K562 (cell line): Measurements from ENCODE around the gene SYPL2. TPM values are rescaled to one million over a fixed set of nuclear protein-coding genes. Genes with fewer than 3 reads are reported as not detected.

Experiments
- CXXC5 ChIP-seq: fragments of 250-450 bp; sonication (Bioruptor Pico); IDR thresholded peaks from 2 replicates; pipeline ENCODE4 v1.8.0; 2022; ENCODE audit warnings: inconsistent platforms, mild to moderate bottlenecking, moderate library complexity
- ESRRA ChIP-seq: fragments of 450-650 bp; IDR thresholded peaks from 2 replicates; pipeline ENCODE4 v1.6.1; 2014; ENCODE audit warnings: low read depth, mild to moderate bottlenecking, moderate library complexity, borderline replicate concordance
- ESRRB ChIP-seq: fragments of 250-450 bp; sonication (Bioruptor Pico); IDR thresholded peaks from 2 replicates; pipeline ENCODE4 v1.5.0; 2020; ENCODE audit warnings: mild to moderate bottlenecking, moderate library complexity, borderline replicate concordance
- FOXP1 ChIP-seq: sonication (generic); formaldehyde crosslinking; IDR thresholded peaks from 2 replicates; pipeline ENCODE4 v1.8.0; 2022; ENCODE audit warnings: mild to moderate bottlenecking, missing genetic modification reagents
- GATAD2B ChIP-seq: fragments of 450-650 bp; IDR thresholded peaks from 2 replicates; pipeline ENCODE4 v1.6.1; 2017; ENCODE audit warnings: mild to moderate bottlenecking, borderline replicate concordance
- GTF2B ChIP-seq: IDR thresholded peaks from 2 replicates; pipeline ENCODE4 v1.6.1; 2011; ENCODE audit not compliant: insufficient read length; ENCODE audit errors: extremely low read depth
- HOXB6 ChIP-seq: fragments of 250-450 bp; sonication (Bioruptor Pico); IDR thresholded peaks from 2 replicates; pipeline ENCODE4 v1.5.1; 2022; ENCODE audit warnings: mild to moderate bottlenecking, borderline replicate concordance
- IFI16 ChIP-seq: fragments of 250-450 bp; sonication (Bioruptor Pico); IDR thresholded peaks from 2 replicates; pipeline ENCODE4 v2.1.2; 2022; ENCODE audit warnings: mild to moderate bottlenecking, inconsistent platforms
- JUND ChIP-seq, 2 experiments: IDR thresholded peaks; 2 replicates in 1 of 2; 3 replicates in 1 of 2; pipeline ENCODE4 v1.6.1; 2011; ENCODE audit warnings: borderline replicate concordance in 2 of 2, low read depth in 2 of 2, low read length in 2 of 2, improper control_type of control experiment in 1 of 2, missing biosample characterization in 1 of 2, missing genetic modification characterization in 1 of 2, missing genetic modification reagents in 1 of 2
- LEF1 ChIP-seq: fragments of 450-650 bp; IDR thresholded peaks from 2 replicates; pipeline ENCODE4 v1.6.1; 2016; ENCODE audit warnings: mild to moderate bottlenecking
- MBD1 ChIP-seq: fragments of 250-450 bp; sonication (Bioruptor Pico); IDR thresholded peaks from 2 replicates; pipeline ENCODE4 v1.8.0; 2022; ENCODE audit warnings: inconsistent platforms
- MEF2A ChIP-seq: IDR thresholded peaks from 2 replicates; pipeline ENCODE4 v1.6.1; 2011; ENCODE audit warnings: low read depth, mild to moderate bottlenecking, low read length, moderate library complexity; ENCODE audit not compliant: control insufficient read depth
- NEUROD1 ChIP-seq: fragments of 150-350 bp; IDR thresholded peaks from 2 replicates; pipeline ENCODE4 v1.6.1; 2014; ENCODE audit warnings: borderline replicate concordance, low read length, low read depth; ENCODE audit not compliant: partially characterized antibody
- RUNX1 ChIP-seq: sonication (generic); IDR thresholded peaks from 2 replicates; pipeline ENCODE4 v1.6.1; 2016; ENCODE audit warnings: antibody characterized with exemption, low read depth
- STAG1 ChIP-seq: sonication (generic); formaldehyde crosslinking; IDR thresholded peaks from 2 replicates; pipeline ENCODE4 v1.5.0; 2020; ENCODE audit warnings: missing genetic modification reagents, borderline replicate concordance
- TFAM ChIP-seq: fragments of 250-450 bp; sonication (Bioruptor Pico); conservative IDR thresholded peaks from 2 replicates; pipeline ENCODE4 v1.5.0; 2021; ENCODE audit warnings: mild to moderate bottlenecking, moderate library complexity
- THRA ChIP-seq: fragments of 450-650 bp; IDR thresholded peaks from 2 replicates; pipeline ENCODE4 v1.6.1; 2017; ENCODE audit warnings: mild to moderate bottlenecking, moderate library complexity
- YBX1 ChIP-seq: fragments of 450-650 bp; IDR thresholded peaks from 2 replicates; pipeline ENCODE4 v1.7.1; 2016; ENCODE audit warnings: mild to moderate bottlenecking
- YY1 ChIP-seq, 3 experiments: IDR thresholded peaks; 2 replicates each; pipeline ENCODE4 v1.6.1; 2011; ENCODE audit warnings: low read length in 2 of 3, mild to moderate bottlenecking in 2 of 3, moderate library complexity in 2 of 3, borderline replicate concordance in 1 of 3, control low read depth in 1 of 3, low read depth in 1 of 3; ENCODE audit not compliant: insufficient read depth in 3 of 3, insufficient replicate concordance in 2 of 3, control insufficient read depth in 1 of 3, insufficient read length in 1 of 3; ENCODE audit errors: extremely low read depth in 1 of 3
- ZBTB1 ChIP-seq: sonication (generic); formaldehyde crosslinking; IDR thresholded peaks from 2 replicates; pipeline ENCODE4 v1.8.1; 2023; ENCODE audit warnings: missing genetic modification reagents, low read depth, mild to moderate bottlenecking, borderline replicate concordance
- ZNF41 ChIP-seq: fragments of 250-450 bp; sonication (Bioruptor Pico); conservative IDR thresholded peaks from 2 replicates; pipeline ENCODE4 v1.4.0; 2020; ENCODE audit warnings: mild to moderate bottlenecking
- ZNF75A ChIP-seq: fragments of 450-650 bp; formaldehyde crosslinking; IDR thresholded peaks from 2 replicates; pipeline ENCODE4 v1.4.0; 2020; ENCODE audit warnings: mild to moderate bottlenecking
- ZNF778 ChIP-seq: fragments of 450-650 bp; formaldehyde crosslinking; IDR thresholded peaks from 2 replicates; pipeline ENCODE4 v1.4.0; 2020; ENCODE audit warnings: mild to moderate bottlenecking, moderate library complexity
- polyA plus RNA-seq, 8 experiments: library from polyadenylated mRNA; depleted of rRNA in 4 of 8; stranded (reverse) in 5 of 8; unstranded in 3 of 8; fragments of >200 nt; fragmentation: Nextera tagmentation in 2 of 8; fragmentation: Illumina TruSeq in 1 of 8; extraction: Ambion mirVana in 2 of 8; extraction: Trizol in 1 of 8; gene quantifications; 2 replicates each; pipeline versions ENCODE4 v1.2.1 to v1.2.3, GENCODE V29; 2011 to 2014; ENCODE audit warnings: inconsistent platforms in 1 of 8, missing spikeins in 1 of 8
- total RNA-seq, 7 experiments: library from RNA; depleted of rRNA in 6 of 7; stranded (reverse); fragments of >200 nt in 6 of 7; fragmentation: Illumina TruSeq in 2 of 7; extraction: Trizol in 2 of 7; gene quantifications; 2 replicates each; pipeline versions ENCODE4 v1.2.1 to v1.2.3, GENCODE V29; 2011 to 2021; ENCODE audit warnings: low replicate concordance in 1 of 7

Gene SYPL2
- total and polyA plus RNA-seq, 9 of the 15 experiments (the other 6 are each of a cell fraction or from before 2014, with no cell fraction given) = 0.03 to 0.20 (median 0.07) TPM; not detected in 2

GRCh38 chr1:109438798-109439297 lies 27.5 kb upstream of the SYPL2 start (continued):
- TF ChIP-seq MBD1 (CRISPR knock-in tag) = no peak
- peak in 1 of 3 experiments; percentile 37 for TF ChIP-seq YY1 (IDR thresholded peaks at IDR 0.05; ENCODE audit: borderline replicate concordance in 1 of 3, control insufficient read depth in 1 of 3, extremely low read depth in 1 of 3, insufficient read depth in 3 of 3, insufficient read length in 1 of 3, insufficient replicate concordance in 2 of 3, low read depth in 1 of 3, low read length in 2 of 3)
- TF ChIP-seq STAG1 (CRISPR knock-in tag) = no peak
- TF ChIP-seq ZNF41 (CRISPR knock-in tag) = no peak
- no peak for TF ChIP-seq YBX1
- TF ChIP-seq NEUROD1 = no peak
- 0 out of 2 replicates have a peak, but pooled peaks have one; percentile 15 for TF ChIP-seq ESRRA
- TF ChIP-seq LEF1 = peak; percentile 47; the same call in 1 of the 2 replicates
- no peak for TF ChIP-seq IFI16
- no peak for TF ChIP-seq ESRRB (CRISPR knock-in tag)
- TF ChIP-seq FOXP1 (CRISPR knock-in tag) = no peak
- no peak for TF ChIP-seq RUNX1
- TF ChIP-seq TFAM (CRISPR knock-in tag) = no peak
- TF ChIP-seq ZBTB1 (CRISPR knock-in tag) = no peak
- peak; percentile 98 for TF ChIP-seq MEF2A
- no peak for TF ChIP-seq ZNF75A (CRISPR knock-in tag)
- no peak for TF ChIP-seq HOXB6 (CRISPR knock-in tag)
- TF ChIP-seq GTF2B = no peak
- TF ChIP-seq JUND (IDR thresholded peaks at IDR 0.05; ENCODE audit: borderline replicate concordance, low read depth, low read length) = peak; percentile 89
- TF ChIP-seq JUND (tag; IDR thresholded peaks at IDR 0.05; ENCODE audit: borderline replicate concordance, low read depth, low read length) = peak; percentile 74; the same call in 1 of the 3 replicates
- no peak for TF ChIP-seq GATAD2B
- TF ChIP-seq THRA = no peak
- no peak for TF ChIP-seq ZNF778
- TF ChIP-seq CXXC5 = no peak
